Measurements from ENCODE around the gene CAMSAP1. TPM values are rescaled to one million over a fixed set of nuclear protein-coding genes. Genes with fewer than 3 reads are reported as not detected.

CAMSAP1 gene
- total and polyA plus RNA-seq, 2 donors from 2014 or later: 3.3 to 38.6 TPM

DNA sequence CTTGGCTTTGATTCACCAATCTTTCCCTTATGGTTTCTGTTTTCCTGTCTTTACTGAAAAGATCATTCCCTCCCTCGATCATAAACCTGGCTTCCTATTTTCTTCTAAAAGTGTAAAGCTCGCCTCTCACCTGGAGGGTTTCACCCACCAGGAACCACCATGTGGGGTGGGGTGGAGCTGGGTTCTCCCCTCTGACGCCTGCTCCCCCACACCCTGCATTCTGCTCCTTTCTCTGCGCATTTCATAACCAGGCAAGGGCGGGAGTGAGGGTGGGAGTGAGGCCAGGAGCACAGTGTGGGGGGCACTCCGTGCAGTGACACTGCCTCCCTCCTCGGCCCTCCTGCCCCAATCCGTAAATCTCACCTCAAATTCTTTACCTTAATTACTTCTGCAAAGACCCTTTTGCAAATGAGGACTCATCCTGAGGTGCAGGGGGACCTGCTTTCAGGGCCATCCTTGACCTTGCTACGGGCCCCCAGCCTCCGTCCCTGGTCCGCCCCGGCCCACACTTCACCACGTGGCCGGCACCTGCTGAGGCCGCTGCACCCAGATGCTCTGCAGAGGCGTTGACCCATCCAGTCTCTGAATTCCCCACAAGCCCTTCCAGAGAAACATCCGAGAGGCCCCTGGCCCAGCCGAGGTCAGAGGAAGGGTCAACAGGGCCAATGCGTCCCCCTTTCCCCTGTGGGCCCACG, 146.0 kb downstream of the CAMSAP1 start:
- intact Hi-C loops (cut with DNase I): no loop called here
- no peaks in the 10 kb centered on the region for H3K36me3 ChIP-seq (ENCODE audit: control insufficient read depth in 2 of 3, insufficient read depth in 3 of 3, low read length in 3 of 3)
- DNase-seq (no peak), FAIRE-seq (no peak)
- no peak overlapping the region for H3K27ac ChIP-seq (ENCODE audit: low read depth in 2 of 2, low read length in 2 of 2)
- H3K9me3 ChIP-seq (ENCODE audit: control insufficient read depth in 2 of 3, insufficient read depth in 1 of 3, low read length in 3 of 3): peaks cover 0 to 10% (median 0%) of the 10 kb centered on the region in 3 donors
- no peaks in the 10 kb centered on the region for H3K27me3 ChIP-seq (ENCODE audit: control insufficient read depth, insufficient read depth, low read length)
- no peak overlapping the region for H3K9ac ChIP-seq (ENCODE audit: low read length in 3 of 3)
- no peak for TF ChIP-seq CTCF (IDR thresholded peaks at IDR 0.05; ENCODE audit: borderline replicate concordance, extremely low read depth, insufficient read depth)
- H3K4me1 ChIP-seq (ENCODE audit: control insufficient read depth in 2 of 3, insufficient read depth in 2 of 3, low read depth in 1 of 3, low read length in 3 of 3): no peaks in the 10 kb centered on the region
- no peak overlapping the region for H3K4me3 ChIP-seq (ENCODE audit: low read length in 3 of 3)

DNA sequence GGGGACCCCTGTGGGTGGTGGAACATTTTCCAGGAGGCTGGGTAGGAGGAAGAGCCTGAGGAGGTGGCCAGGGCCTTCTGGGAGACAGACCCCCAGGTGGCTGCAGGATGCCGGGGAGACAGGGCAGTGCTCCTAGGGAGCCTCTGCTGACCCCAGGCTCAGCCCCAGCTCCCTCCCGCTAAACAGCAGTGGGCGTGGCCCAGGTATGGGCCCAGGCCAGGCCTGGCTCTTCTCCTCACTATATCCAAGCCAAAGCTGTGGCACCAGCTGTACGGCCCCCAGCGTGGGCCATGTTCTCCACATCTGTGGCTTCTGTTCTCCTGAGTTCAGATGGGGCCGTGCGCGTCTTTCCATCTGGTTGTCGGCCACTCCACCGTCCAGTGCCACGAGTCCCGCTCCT, 146.9 kb downstream of the CAMSAP1 start:
- Histone ChIP-seq H3K27me3 (ENCODE audit: control insufficient read depth, insufficient read depth, low read length) (no peaks in the 10 kb centered on the region), H3K9ac (ENCODE audit: low read length in 3 of 3) (no peak overlapping the region), H3K4me3 (ENCODE audit: low read length in 3 of 3) (no peak overlapping the region), H3K4me1 (ENCODE audit: control insufficient read depth in 2 of 3, insufficient read depth in 2 of 3, low read depth in 1 of 3, low read length in 3 of 3) (no peaks in the 10 kb centered on the region), H3K27ac (ENCODE audit: low read depth in 2 of 2, low read length in 2 of 2) (no peak overlapping the region), H3K36me3 (ENCODE audit: control insufficient read depth in 2 of 3, insufficient read depth in 3 of 3, low read length in 3 of 3) (no peaks in the 10 kb centered on the region), H3K9me3 (ENCODE audit: control insufficient read depth in 2 of 3, insufficient read depth in 1 of 3, low read length in 3 of 3) (peaks cover 0 to 8% (median 0%) of the 10 kb centered on the region in 3 donors)
- FAIRE-seq: no peak
- intact Hi-C loops (cut with DNase I): no loop called here
- TF ChIP-seq CTCF (IDR thresholded peaks at IDR 0.05; ENCODE audit: borderline replicate concordance, extremely low read depth, insufficient read depth): no peak
- DNase-seq: no peak

DNA sequence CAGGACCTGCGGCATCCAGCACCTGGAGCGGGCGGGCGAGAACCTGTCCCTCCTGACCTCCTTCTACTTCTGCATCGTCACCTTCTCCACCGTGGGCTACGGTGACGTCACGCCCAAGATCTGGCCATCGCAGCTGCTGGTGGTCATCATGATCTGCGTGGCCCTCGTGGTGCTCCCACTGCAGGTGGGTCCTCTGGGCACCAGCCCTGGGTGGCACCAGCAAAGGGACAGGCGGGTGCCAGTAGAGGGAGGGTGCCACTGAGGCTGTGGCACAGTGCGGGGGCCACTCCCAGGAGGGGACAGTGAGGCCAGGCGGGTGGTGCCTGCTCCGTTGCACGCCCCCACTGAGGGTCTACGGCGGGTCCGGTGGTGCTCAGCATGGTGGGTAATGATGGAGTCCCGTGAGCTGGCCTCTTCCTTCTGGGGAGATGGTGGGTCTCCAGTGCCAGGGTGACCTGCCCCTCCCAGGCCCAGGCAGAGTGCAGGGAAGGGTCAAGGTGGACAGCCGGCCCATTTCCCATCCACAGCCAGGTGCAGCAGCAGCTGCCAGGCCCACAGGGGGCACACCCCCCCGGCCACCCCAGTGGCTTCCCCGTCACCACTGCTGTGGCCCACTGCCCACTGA, 147.6 kb downstream of the CAMSAP1 start:
- Histone ChIP-seq H3K27ac (ENCODE audit: low read depth in 2 of 2, low read length in 2 of 2) (no peak overlapping the region), H3K9me3 (ENCODE audit: control insufficient read depth in 2 of 3, insufficient read depth in 1 of 3, low read length in 3 of 3) (peaks cover 0 to 8% (median 0%) of the 10 kb centered on the region in 3 donors), H3K4me3 (ENCODE audit: low read length in 3 of 3) (no peak overlapping the region), H3K4me1 (ENCODE audit: control insufficient read depth in 2 of 3, insufficient read depth in 2 of 3, low read depth in 1 of 3, low read length in 3 of 3) (no peaks in the 10 kb centered on the region), H3K27me3 (ENCODE audit: control insufficient read depth, insufficient read depth, low read length) (no peaks in the 10 kb centered on the region), H3K36me3 (ENCODE audit: control insufficient read depth in 2 of 3, insufficient read depth in 3 of 3, low read length in 3 of 3) (no peaks in the 10 kb centered on the region), H3K9ac (ENCODE audit: low read length in 3 of 3) (no peak overlapping the region)
- no peak for TF ChIP-seq CTCF (IDR thresholded peaks at IDR 0.05; ENCODE audit: borderline replicate concordance, extremely low read depth, insufficient read depth)
- intact Hi-C loops (cut with DNase I): no loop called here
- FAIRE-seq (no peak), DNase-seq (no peak)
